H54 (cell line): Measurements from ENCODE around the gene PROSER3.

Experiments
- DNase-seq: peaks from one replicate; pipeline ENCODE4 v3.0.0; 2011; ENCODE audit warnings: low spot score, mixed read lengths; ENCODE audit not compliant: insufficient read length
- FAIRE-seq: peaks from 3 replicates; lab custom pipeline; 2011; peaks lifted over from hg19 to GRCh38; lab: Jason Lieb, UNC
- POLR2A ChIP-seq: IDR thresholded peaks from 2 replicates; pipeline ENCODE4 v1.6.1; 2011; ENCODE audit warnings: low read depth, mild to moderate bottlenecking, low read length

Gene PROSER3

DNA sequence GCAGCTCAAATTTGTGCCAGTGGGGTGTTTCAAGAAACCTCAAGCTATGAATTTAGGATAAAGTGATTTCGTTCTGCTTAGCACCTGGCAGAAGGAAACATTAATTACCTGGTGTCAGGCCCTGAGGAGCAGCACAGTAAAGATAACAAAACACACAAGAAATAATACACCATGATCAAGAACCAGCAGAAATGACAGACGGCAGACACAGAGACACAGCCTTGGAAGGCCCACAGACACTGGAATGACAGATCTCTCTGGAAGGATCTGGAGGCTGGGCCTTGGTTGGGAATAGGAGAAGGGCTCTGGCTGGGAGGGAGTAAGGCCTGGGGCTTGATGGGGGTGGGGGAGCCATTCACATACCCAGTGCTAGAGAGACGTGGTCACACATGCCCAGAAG lies 43.9 kb downstream of the PROSER3 start:
- DNase-seq (no peak), FAIRE-seq (no peak)
- no peak for TF ChIP-seq POLR2A

GRCh38 chr19:35805526-35806102 lies 47.6 kb downstream of the PROSER3 start:
- TF ChIP-seq POLR2A = no peak
- no peak for FAIRE-seq
- no peak for DNase-seq

GRCh38 chr19:35806597-35806996 lies 48.6 kb downstream of the PROSER3 start:
- FAIRE-seq = no peak
- TF ChIP-seq POLR2A = no peak

GRCh38 chr19:35807633-35808032 lies 49.7 kb downstream of the PROSER3 start:
- FAIRE-seq (no peak), DNase-seq (no peak)
- no peak for TF ChIP-seq POLR2A

More at GRCh38 chr19:35806597-35806996, 48.6 kb downstream of the PROSER3 start:
- no peak for DNase-seq

GRCh38 chr19:35811317-35812219 lies 53.6 kb downstream of the PROSER3 start:
- TF ChIP-seq POLR2A = no peak
- DNase-seq = no peak
- no peak for FAIRE-seq

- TF ChIP-seq POLR2A = no peak
- FAIRE-seq (no peak), DNase-seq (no peak)
These were observed 54.5 kb downstream of the PROSER3 start, which contains the start of gene PRODH2 for GRCh38 chr19:35812220-35813042. Gene PRODH2, minus strand, starts transcription at chr19:35812845. Its CDS starts 40 bp downstream, at chr19:35812805.

- DNase-seq = no peak
- FAIRE-seq = no peak
- no peak for TF ChIP-seq POLR2A
These were observed 55.3 kb downstream of the PROSER3 start for GRCh38 chr19:35813043-35813890.

GRCh38 chr19:35816262-35816661 lies 58.3 kb downstream of the PROSER3 start:
- no peak for TF ChIP-seq POLR2A
- no peak for FAIRE-seq

GRCh38 chr19:35816846-35817245 lies 58.9 kb downstream of the PROSER3 start:
- DNase-seq (no peak), FAIRE-seq (no peak)
- TF ChIP-seq POLR2A = no peak

More at GRCh38 chr19:35816262-35816661, 58.3 kb downstream of the PROSER3 start:
- no peak for DNase-seq

GRCh38 chr19:35818445-35818844 lies 60.5 kb downstream of the PROSER3 start:
- FAIRE-seq (no peak), DNase-seq (no peak)
- TF ChIP-seq POLR2A = no peak
